ENCODE measurements around the gene KIF2C.

KIF2C gene

GRCh38 chr1:44806025-44806703 is 66.5 kb downstream of the KIF2C start:
- TF ChIP-seq YY1 (IDR thresholded peaks at IDR 0.05; ENCODE audit: insufficient read depth, insufficient read length) (no peak), SUZ12 (IDR thresholded peaks at IDR 0.05; ENCODE audit: extremely low read depth, insufficient read depth, insufficient read length) (no peak), ZNF274 (IDR thresholded peaks at IDR 0.05; ENCODE audit: low read depth, low read length) (no peak)
- Histone ChIP-seq H3K4me3 (ENCODE audit: insufficient read length, low read depth) (peak overlapping the region; percentile 6), H3K9ac (ENCODE audit: insufficient read length, low read depth) (peak overlapping the region; percentile 73), H3K4me1 (ENCODE audit: insufficient read depth, insufficient read length) (peaks cover 54% of the 10 kb centered on the region), H3K27me3 (ENCODE audit: insufficient read depth, insufficient read length) (no peaks in the 10 kb centered on the region), H3K9me3 (ENCODE audit: insufficient read depth, low read length) (no peaks in the 10 kb centered on the region), H3K36me3 (ENCODE audit: insufficient read depth, insufficient read length, low read length) (peaks cover 56% of the 10 kb centered on the region)
- DNase-seq (ENCODE audit: low read depth, low spot score): no peak

- Histone ChIP-seq H3K4me3 (ENCODE audit: insufficient read length, low read depth) (peak within 1 kb of the TSS; percentile 6), H3K9me3 (ENCODE audit: insufficient read depth, low read length) (no peaks in the 10 kb centered on the region), H3K4me1 (ENCODE audit: insufficient read depth, insufficient read length) (peaks cover 53% of the 10 kb centered on the region), H3K27me3 (ENCODE audit: insufficient read depth, insufficient read length) (no peaks in the 10 kb centered on the region), H3K36me3 (ENCODE audit: insufficient read depth, insufficient read length, low read length) (peaks cover 54% of the 10 kb centered on the region), H3K9ac (ENCODE audit: insufficient read length, low read depth) (peak within 1 kb of the TSS; percentile 84)
- TF ChIP-seq SUZ12 (IDR thresholded peaks at IDR 0.05; ENCODE audit: extremely low read depth, insufficient read depth, insufficient read length) (no peak), YY1 (IDR thresholded peaks at IDR 0.05; ENCODE audit: insufficient read depth, insufficient read length) (peak; percentile 31)
- no peak for DNase-seq (ENCODE audit: low read depth, low spot score)
Observed at GRCh38 chr1:44806704-44807363, 67.2 kb downstream of the KIF2C start, which contains the start of gene DYNLT4. Gene DYNLT4, minus strand, starts transcription at chr1:44807351. Its CDS starts 683 bp downstream, at chr1:44806668.

GRCh38 chr1:44807364-44808062 is 67.9 kb downstream of the KIF2C start:
- H3K4me1 ChIP-seq (ENCODE audit: insufficient read depth, insufficient read length): peaks cover 52% of the 10 kb centered on the region
- H3K27me3 ChIP-seq (ENCODE audit: insufficient read depth, insufficient read length): no peaks in the 10 kb centered on the region
- no peaks in the 10 kb centered on the region for H3K9me3 ChIP-seq (ENCODE audit: insufficient read depth, low read length)
- DNase-seq (ENCODE audit: low read depth, low spot score): peak; percentile 99
- H3K9ac ChIP-seq (ENCODE audit: insufficient read length, low read depth): peak overlapping the region; percentile 84
- H3K4me3 ChIP-seq (ENCODE audit: insufficient read length, low read depth): peak overlapping the region; percentile 6
- TF ChIP-seq SUZ12 (IDR thresholded peaks at IDR 0.05; ENCODE audit: extremely low read depth, insufficient read depth, insufficient read length) (no peak), ZNF274 (IDR thresholded peaks at IDR 0.05; ENCODE audit: low read depth, low read length) (no peak), YY1 (IDR thresholded peaks at IDR 0.05; ENCODE audit: insufficient read depth, insufficient read length) (peak; percentile 18)
- H3K36me3 ChIP-seq (ENCODE audit: insufficient read depth, insufficient read length, low read length): peaks cover 47% of the 10 kb centered on the region

- Histone ChIP-seq H3K4me3 (ENCODE audit: insufficient read length, low read depth) (peak within 1 kb of the TSS; percentile 16), H3K9me3 (ENCODE audit: insufficient read depth, low read length) (no peaks in the 10 kb centered on the region), H3K36me3 (ENCODE audit: insufficient read depth, insufficient read length, low read length) (peaks cover 47% of the 10 kb centered on the region), H3K27me3 (ENCODE audit: insufficient read depth, insufficient read length) (no peaks in the 10 kb centered on the region), H3K9ac (ENCODE audit: insufficient read length, low read depth) (peak within 1 kb of the TSS; percentile 84), H3K4me1 (ENCODE audit: insufficient read depth, insufficient read length) (peaks cover 51% of the 10 kb centered on the region)
- peak; percentile 80 for DNase-seq (ENCODE audit: low read depth, low spot score)
- TF ChIP-seq SUZ12 (IDR thresholded peaks at IDR 0.05; ENCODE audit: extremely low read depth, insufficient read depth, insufficient read length) (no peak), ZNF274 (IDR thresholded peaks at IDR 0.05; ENCODE audit: low read depth, low read length) (no peak), YY1 (IDR thresholded peaks at IDR 0.05; ENCODE audit: insufficient read depth, insufficient read length) (no peak)
Observed at GRCh38 chr1:44808063-44808937, 68.7 kb downstream of the KIF2C start, which contains the start of gene BTBD19. Gene BTBD19, plus strand, starts transcription at chr1:44808523. Its CDS starts 298 bp downstream, at chr1:44808821.

GRCh38 chr1:44808938-44809917 is 69.6 kb downstream of the KIF2C start:
- Histone ChIP-seq H3K9me3 (ENCODE audit: insufficient read depth, low read length) (no peaks in the 10 kb centered on the region), H3K4me1 (ENCODE audit: insufficient read depth, insufficient read length) (peaks cover 45% of the 10 kb centered on the region), H3K27me3 (ENCODE audit: insufficient read depth, insufficient read length) (no peaks in the 10 kb centered on the region), H3K9ac (ENCODE audit: insufficient read length, low read depth) (peak overlapping the region; percentile 84), H3K4me3 (ENCODE audit: insufficient read length, low read depth) (peak overlapping the region; percentile 16), H3K36me3 (ENCODE audit: insufficient read depth, insufficient read length, low read length) (peaks cover 44% of the 10 kb centered on the region)
- TF ChIP-seq ZNF274 (IDR thresholded peaks at IDR 0.05; ENCODE audit: low read depth, low read length): no peak
- TF ChIP-seq SUZ12 (IDR thresholded peaks at IDR 0.05; ENCODE audit: extremely low read depth, insufficient read depth, insufficient read length): no peak
- DNase-seq (ENCODE audit: low read depth, low spot score): no peak

Data from NT2/D1 (cell line).